ENCODE data around the gene SZT2.

Gene SZT2

GRCh38 chr1:43426221-43426620 lies 36.5 kb downstream of the SZT2 start:
- no peak for DNase-seq

- DNase-seq, result no peak
Observed at GRCh38 chr1:43427524-43427923, 37.8 kb downstream of the SZT2 start.

- no peak for DNase-seq
Observed at GRCh38 chr1:43427941-43428340, 38.2 kb downstream of the SZT2 start.

- DNase-seq, result no peak
Observed at GRCh38 chr1:43430831-43431230, 41.1 kb downstream of the SZT2 start.

- DNase-seq, result no peak
Observed at GRCh38 chr1:43431676-43432075, 42.0 kb downstream of the SZT2 start.

GRCh38 chr1:43432171-43432860 lies 42.6 kb downstream of the SZT2 start:
- no peak for DNase-seq

GRCh38 chr1:43432907-43433306 lies 43.2 kb downstream of the SZT2 start:
- DNase-seq, result no peak

GRCh38 chr1:43434256-43434655 lies 44.6 kb downstream of the SZT2 start:
- no peak for DNase-seq

GRCh38 chr1:43435146-43436145 lies 45.7 kb downstream of the SZT2 start:
- no peak for DNase-seq

GRCh38 chr1:43436371-43436770 lies 46.7 kb downstream of the SZT2 start:
- no peak for DNase-seq

- no peak for DNase-seq
Observed at GRCh38 chr1:43437031-43437973, 47.6 kb downstream of the SZT2 start.

GRCh38 chr1:43438006-43438405 lies 48.3 kb downstream of the SZT2 start:
- no peak for DNase-seq

GRCh38 chr1:43438576-43438952 lies 48.9 kb downstream of the SZT2 start:
- DNase-seq, result no peak

GRCh38 chr1:43438953-43439581 lies 49.4 kb downstream of the SZT2 start:
- no peak for DNase-seq

- no peak for DNase-seq
Observed at GRCh38 chr1:43439781-43440180, 50.1 kb downstream of the SZT2 start.

GRCh38 chr1:43440358-43440757 lies 50.7 kb downstream of the SZT2 start:
- no peak for DNase-seq

GRCh38 chr1:43441166-43441893 lies 51.6 kb downstream of the SZT2 start:
- DNase-seq, result no peak

GRCh38 chr1:43441894-43442637 lies 52.4 kb downstream of the SZT2 start:
- no peak for DNase-seq

- no peak for DNase-seq
Observed at GRCh38 chr1:43442756-43443155, 53.1 kb downstream of the SZT2 start.

GRCh38 chr1:43443197-43443946 lies 53.7 kb downstream of the SZT2 start:
- DNase-seq, result no peak
